Measurements from ENCODE around the gene CDC25A. TPM values are rescaled to one million over a fixed set of nuclear protein-coding genes. Genes with fewer than 3 reads are reported as not detected.
"Not testable (repeated sequence)": the region's sequence is repeated elsewhere in the genome, so short reads cannot be mapped to it uniquely, and the experiment has no call there.

The CDC25A gene
- total RNA-seq, 1 donor from 2014 or later, result 0.83 TPM

- no peak for ATAC-seq
- H3K4me3 ChIP-seq, result no peak overlapping the region
Measured at GRCh38 chr3:48218537-48218936, 30.3 kb upstream of the CDC25A start.

GRCh38 chr3:48217449-48217848, 29.2 kb upstream of the CDC25A start:
- Histone ChIP-seq H3K9me3 (no peaks in the 10 kb centered on the region), H3K27me3 (ENCODE audit: low read depth) (no peaks in the 10 kb centered on the region), H3K4me3 (no peak overlapping the region), H3K27ac (no peak overlapping the region), H3K36me3 (no peaks in the 10 kb centered on the region), H3K4me1 (peaks cover 34% of the 10 kb centered on the region)
- ATAC-seq (no peak), DNase-seq (no peak)
- TF ChIP-seq, protein P1, sequence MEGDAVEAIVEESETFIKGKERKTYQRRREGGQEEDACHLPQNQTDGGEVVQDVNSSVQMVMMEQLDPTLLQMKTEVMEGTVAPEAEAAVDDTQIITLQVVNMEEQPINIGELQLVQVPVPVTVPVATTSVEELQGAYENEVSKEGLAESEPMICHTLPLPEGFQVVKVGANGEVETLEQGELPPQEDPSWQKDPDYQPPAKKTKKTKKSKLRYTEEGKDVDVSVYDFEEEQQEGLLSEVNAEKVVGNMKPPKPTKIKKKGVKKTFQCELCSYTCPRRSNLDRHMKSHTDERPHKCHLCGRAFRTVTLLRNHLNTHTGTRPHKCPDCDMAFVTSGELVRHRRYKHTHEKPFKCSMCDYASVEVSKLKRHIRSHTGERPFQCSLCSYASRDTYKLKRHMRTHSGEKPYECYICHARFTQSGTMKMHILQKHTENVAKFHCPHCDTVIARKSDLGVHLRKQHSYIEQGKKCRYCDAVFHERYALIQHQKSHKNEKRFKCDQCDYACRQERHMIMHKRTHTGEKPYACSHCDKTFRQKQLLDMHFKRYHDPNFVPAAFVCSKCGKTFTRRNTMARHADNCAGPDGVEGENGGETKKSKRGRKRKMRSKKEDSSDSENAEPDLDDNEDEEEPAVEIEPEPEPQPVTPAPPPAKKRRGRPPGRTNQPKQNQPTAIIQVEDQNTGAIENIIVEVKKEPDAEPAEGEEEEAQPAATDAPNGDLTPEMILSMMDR (IDR thresholded peaks at IDR 0.05), result no peak
- intact Hi-C loops (cut with DNase I), result no loop called here

More at GRCh38 chr3:48218537-48218936, 30.3 kb upstream of the CDC25A start:
- H3K4me1 ChIP-seq, result peaks cover 42% of the 10 kb centered on the region
- intact Hi-C loops (cut with DNase I), result no loop called here
- H3K27ac ChIP-seq, result no peak overlapping the region
- no peak for DNase-seq
- no peaks in the 10 kb centered on the region for H3K36me3 ChIP-seq
- no peaks in the 10 kb centered on the region for H3K27me3 ChIP-seq (ENCODE audit: low read depth)
- no peaks in the 10 kb centered on the region for H3K9me3 ChIP-seq
- TF ChIP-seq, protein P1 (IDR thresholded peaks at IDR 0.05), result no peak

GRCh38 chr3:48215876-48216275, 27.7 kb upstream of the CDC25A start:
- DNase-seq (no peak), ATAC-seq (peak; percentile 82)
- intact Hi-C loops (cut with DNase I), result no loop called here
- no peaks in the 10 kb centered on the region for H3K9me3 ChIP-seq
- H3K27ac ChIP-seq, result peak overlapping the region; percentile 31
- TF ChIP-seq, protein P1 (IDR thresholded peaks at IDR 0.05), result no peak
- H3K36me3 ChIP-seq, result no peaks in the 10 kb centered on the region
- H3K4me3 ChIP-seq, result peak overlapping the region; percentile 1
- H3K27me3 ChIP-seq (ENCODE audit: low read depth), result no peaks in the 10 kb centered on the region
- peaks cover 34% of the 10 kb centered on the region for H3K4me1 ChIP-seq

DNA sequence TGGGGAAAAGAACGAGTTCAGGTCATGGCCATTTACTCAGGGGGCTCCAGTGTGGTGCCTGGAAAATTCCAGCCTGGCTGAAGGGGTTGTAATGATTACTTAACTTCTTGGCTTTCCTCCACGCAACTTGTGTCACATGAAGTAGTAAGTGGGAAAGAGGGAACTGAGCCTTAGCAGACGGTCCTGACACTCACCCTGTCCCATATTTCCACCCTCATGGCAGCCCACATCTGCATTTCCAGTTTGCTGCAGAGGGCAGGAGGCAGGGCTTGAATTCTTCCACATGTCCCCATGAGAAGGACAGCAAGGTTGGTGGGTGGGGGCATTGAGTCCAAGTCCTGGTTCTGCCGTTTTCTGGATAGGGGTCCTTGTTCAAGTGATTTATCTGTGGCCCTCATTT, 27.2 kb upstream of the CDC25A start:
- DNase-seq (no peak), ATAC-seq (peak; percentile 80 to 85)
- Histone ChIP-seq H3K4me1 (peaks cover 34% of the 10 kb centered on the region), H3K27ac (peak overlapping the region; percentile 31), H3K4me3 (peak overlapping the region; percentile 1), H3K9me3 (no peaks in the 10 kb centered on the region), H3K36me3 (no peaks in the 10 kb centered on the region), H3K27me3 (ENCODE audit: low read depth) (no peaks in the 10 kb centered on the region)
- intact Hi-C loops (cut with DNase I), result no loop called here
- TF ChIP-seq, protein P1 (IDR thresholded peaks at IDR 0.05), result no peak

DNA sequence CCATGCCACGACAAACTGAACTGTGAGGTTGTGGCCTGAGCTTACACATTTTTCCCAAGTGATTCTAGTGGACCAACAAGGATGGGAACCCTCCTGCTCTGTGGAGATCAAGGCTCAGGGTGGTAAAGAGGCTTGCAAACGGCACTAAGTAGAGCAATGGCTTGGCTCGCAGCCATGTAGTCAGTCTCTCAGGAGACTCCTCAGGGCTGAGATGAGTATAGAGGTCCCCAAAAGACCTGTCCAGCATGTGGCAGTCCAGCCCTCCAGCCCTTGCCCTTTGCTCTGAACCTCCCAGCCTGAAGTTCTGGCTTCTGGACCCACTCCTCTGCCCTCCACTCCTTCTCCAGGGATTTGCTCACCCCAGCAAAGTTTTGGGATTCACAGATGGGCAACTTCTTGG, 26.8 kb upstream of the CDC25A start:
- Histone ChIP-seq H3K9me3 (no peaks in the 10 kb centered on the region), H3K4me3 (no peak overlapping the region), H3K36me3 (no peaks in the 10 kb centered on the region), H3K4me1 (peaks cover 34% of the 10 kb centered on the region), H3K27ac (peak overlapping the region; percentile 31), H3K27me3 (ENCODE audit: low read depth) (no peaks in the 10 kb centered on the region)
- ATAC-seq (peak; percentile 55 to 66), DNase-seq (no peak)
- TF ChIP-seq, protein P1 (IDR thresholded peaks at IDR 0.05), result no peak
- intact Hi-C loops (cut with DNase I), result no loop called here

DNA sequence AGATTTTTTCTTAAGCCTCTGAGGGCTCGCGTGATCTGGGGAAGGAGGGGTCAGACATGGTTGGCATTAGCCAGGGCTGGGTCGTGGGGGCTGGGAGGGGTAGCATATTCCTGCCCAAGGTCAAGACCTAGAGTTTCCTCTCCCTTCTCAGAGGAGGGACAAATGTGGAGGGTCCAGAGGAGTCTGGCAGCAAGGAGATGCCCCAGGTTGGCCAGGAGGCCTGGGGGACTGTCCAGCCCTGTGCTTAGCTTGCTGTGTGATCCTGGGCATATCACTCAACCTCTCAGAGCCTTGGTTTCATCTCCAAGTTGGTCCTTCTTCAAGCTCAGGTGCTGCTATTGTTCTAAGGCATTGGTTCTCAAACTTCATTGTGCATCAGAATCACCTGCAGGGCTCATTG, 26.0 kb upstream of the CDC25A start:
- peaks cover 34% of the 10 kb centered on the region for H3K4me1 ChIP-seq
- ATAC-seq (no peak), DNase-seq (no peak)
- no peaks in the 10 kb centered on the region for H3K27me3 ChIP-seq (ENCODE audit: low read depth)
- no peak overlapping the region for H3K27ac ChIP-seq
- TF ChIP-seq, protein P1 (IDR thresholded peaks at IDR 0.05), result no peak
- H3K4me3 ChIP-seq, result no peak overlapping the region
- no peaks in the 10 kb centered on the region for H3K9me3 ChIP-seq
- no peaks in the 10 kb centered on the region for H3K36me3 ChIP-seq
- intact Hi-C loops (cut with DNase I), result no loop called here

DNA sequence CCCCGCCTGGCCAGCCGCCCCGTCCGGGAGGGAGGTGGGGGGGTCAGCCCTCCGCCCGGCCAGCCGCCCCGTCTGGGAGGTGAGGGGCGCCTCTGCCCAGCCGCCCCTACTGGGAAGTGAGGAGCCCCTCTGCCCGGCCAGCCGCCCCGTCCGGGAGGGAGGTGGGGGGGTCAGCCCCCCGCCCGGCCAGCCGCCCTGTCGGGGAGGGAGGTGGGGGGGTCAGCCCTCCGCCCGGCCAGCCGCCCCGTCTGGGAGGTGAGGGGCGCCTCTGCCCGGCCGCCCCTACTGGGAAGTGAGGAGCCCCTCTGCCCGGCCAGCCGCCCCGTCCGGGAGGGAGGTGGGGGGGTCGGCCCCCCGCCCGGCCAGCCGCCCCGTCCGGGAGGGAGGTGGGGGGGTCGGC, 23.6 kb upstream of the CDC25A start:
- ATAC-seq; DNase-seq; H3K4me3 ChIP-seq; H3K9me3 ChIP-seq; intact Hi-C loops (cut with DNase I); H3K27ac ChIP-seq; H3K27me3 ChIP-seq (ENCODE audit: low read depth); H3K36me3 ChIP-seq: not testable (repeated sequence)
- peaks cover 24% of the 10 kb centered on the region for H3K4me1 ChIP-seq

DNA sequence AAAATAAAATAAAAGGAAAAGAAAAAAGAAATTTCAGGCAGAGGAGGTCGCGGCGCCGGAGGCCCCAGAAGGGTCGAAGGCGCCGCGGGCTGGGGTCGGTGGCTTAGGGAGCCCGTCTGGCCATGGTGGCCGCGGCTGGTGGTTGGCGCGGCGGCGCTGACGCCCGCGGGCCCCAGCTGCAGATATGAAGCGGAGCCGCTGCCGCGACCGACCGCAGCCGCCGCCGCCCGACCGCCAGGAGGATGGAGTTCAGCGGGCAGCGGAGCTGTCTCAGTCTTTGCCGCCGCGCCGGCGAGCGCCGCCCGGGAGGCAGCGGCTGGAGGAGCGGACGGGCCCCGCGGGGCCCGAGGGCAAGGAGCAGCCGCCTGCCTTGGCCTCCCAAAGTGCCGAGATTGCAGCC, 22.3 kb upstream of the CDC25A start:
- H3K4me3 ChIP-seq; DNase-seq; H3K27ac ChIP-seq; ATAC-seq; H3K9me3 ChIP-seq; intact Hi-C loops (cut with DNase I); H3K36me3 ChIP-seq; H3K27me3 ChIP-seq (ENCODE audit: low read depth): not testable (repeated sequence)
- H3K4me1 ChIP-seq, result peaks cover 12% of the 10 kb centered on the region

Measured in lower lobe of right lung (tissue), 2 donors.